Measurements from ENCODE around the gene MRPS23. TPM values are rescaled to one million over a fixed set of nuclear protein-coding genes. Genes with fewer than 3 reads are reported as not detected.

The MRPS23 gene
- total and polyA plus RNA-seq, 2 of the 13 experiments (the other 11 are each of a cell fraction or from before 2014, with no cell fraction given): 63.2 to 181 TPM

DNA sequence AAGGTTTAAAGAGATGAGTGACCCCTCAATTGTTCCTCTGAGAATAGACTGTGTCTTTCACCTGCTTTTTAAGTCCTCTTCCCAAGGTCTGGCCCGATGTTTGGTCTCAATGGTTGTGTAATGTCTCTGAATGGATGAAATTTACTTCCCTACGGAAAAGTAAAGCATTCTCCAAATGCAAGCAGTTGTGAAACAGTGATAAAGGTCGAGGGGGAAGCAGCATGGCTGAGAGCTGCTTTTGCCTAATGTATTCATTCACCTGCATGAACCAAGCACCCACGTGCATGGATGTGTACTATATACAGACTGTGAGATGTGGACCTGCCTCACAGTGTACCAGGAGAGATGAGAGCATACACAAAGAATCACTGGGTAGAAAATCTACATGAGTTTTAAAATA is 11.4 kb downstream of the MRPS23 start (continued):
- TF ChIP-seq, protein P1, sequence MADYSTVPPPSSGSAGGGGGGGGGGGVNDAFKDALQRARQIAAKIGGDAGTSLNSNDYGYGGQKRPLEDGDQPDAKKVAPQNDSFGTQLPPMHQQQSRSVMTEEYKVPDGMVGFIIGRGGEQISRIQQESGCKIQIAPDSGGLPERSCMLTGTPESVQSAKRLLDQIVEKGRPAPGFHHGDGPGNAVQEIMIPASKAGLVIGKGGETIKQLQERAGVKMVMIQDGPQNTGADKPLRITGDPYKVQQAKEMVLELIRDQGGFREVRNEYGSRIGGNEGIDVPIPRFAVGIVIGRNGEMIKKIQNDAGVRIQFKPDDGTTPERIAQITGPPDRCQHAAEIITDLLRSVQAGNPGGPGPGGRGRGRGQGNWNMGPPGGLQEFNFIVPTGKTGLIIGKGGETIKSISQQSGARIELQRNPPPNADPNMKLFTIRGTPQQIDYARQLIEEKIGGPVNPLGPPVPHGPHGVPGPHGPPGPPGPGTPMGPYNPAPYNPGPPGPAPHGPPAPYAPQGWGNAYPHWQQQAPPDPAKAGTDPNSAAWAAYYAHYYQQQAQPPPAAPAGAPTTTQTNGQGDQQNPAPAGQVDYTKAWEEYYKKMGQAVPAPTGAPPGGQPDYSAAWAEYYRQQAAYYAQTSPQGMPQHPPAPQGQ (CRISPR knock-in tag; IDR thresholded peaks at IDR 0.05; ENCODE audit: borderline replicate concordance): no peak
- no peak for TF ChIP-seq TAF15 (IDR thresholded peaks at IDR 0.05; ENCODE audit: low read depth, low read length, poor library complexity, severe bottlenecking)
- peak; percentile 82 for TF ChIP-seq TBX2 (CRISPR knock-in tag; IDR thresholded peaks at IDR 0.05; ENCODE audit: borderline replicate concordance)
- no peak for TF ChIP-seq MLLT10 (CRISPR knock-in tag; IDR thresholded peaks at IDR 0.05)
- TF ChIP-seq, protein P2, sequence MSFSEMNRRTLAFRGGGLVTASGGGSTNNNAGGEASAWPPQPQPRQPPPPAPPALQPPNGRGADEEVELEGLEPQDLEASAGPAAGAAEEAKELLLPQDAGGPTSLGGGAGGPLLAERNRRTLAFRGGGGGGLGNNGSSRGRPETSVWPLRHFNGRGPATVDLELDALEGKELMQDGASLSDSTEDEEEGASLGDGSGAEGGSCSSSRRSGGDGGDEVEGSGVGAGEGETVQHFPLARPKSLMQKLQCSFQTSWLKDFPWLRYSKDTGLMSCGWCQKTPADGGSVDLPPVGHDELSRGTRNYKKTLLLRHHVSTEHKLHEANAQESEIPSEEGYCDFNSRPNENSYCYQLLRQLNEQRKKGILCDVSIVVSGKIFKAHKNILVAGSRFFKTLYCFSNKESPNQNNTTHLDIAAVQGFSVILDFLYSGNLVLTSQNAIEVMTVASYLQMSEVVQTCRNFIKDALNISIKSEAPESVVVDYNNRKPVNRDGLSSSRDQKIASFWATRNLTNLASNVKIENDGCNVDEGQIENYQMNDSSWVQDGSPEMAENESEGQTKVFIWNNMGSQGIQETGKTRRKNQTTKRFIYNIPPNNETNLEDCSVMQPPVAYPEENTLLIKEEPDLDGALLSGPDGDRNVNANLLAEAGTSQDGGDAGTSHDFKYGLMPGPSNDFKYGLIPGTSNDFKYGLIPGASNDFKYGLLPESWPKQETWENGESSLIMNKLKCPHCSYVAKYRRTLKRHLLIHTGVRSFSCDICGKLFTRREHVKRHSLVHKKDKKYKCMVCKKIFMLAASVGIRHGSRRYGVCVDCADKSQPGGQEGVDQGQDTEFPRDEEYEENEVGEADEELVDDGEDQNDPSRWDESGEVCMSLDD (CRISPR knock-in tag; IDR thresholded peaks at IDR 0.05; ENCODE audit: borderline replicate concordance): no peak
- peak; percentile 49; the same call in 1 of the 2 replicates for TF ChIP-seq NAIF1 (CRISPR knock-in tag; IDR thresholded peaks at IDR 0.05; ENCODE audit: borderline replicate concordance)
- TF ChIP-seq NFYB (CRISPR knock-in tag; IDR thresholded peaks at IDR 0.05): no peak
- TF ChIP-seq, protein P3, sequence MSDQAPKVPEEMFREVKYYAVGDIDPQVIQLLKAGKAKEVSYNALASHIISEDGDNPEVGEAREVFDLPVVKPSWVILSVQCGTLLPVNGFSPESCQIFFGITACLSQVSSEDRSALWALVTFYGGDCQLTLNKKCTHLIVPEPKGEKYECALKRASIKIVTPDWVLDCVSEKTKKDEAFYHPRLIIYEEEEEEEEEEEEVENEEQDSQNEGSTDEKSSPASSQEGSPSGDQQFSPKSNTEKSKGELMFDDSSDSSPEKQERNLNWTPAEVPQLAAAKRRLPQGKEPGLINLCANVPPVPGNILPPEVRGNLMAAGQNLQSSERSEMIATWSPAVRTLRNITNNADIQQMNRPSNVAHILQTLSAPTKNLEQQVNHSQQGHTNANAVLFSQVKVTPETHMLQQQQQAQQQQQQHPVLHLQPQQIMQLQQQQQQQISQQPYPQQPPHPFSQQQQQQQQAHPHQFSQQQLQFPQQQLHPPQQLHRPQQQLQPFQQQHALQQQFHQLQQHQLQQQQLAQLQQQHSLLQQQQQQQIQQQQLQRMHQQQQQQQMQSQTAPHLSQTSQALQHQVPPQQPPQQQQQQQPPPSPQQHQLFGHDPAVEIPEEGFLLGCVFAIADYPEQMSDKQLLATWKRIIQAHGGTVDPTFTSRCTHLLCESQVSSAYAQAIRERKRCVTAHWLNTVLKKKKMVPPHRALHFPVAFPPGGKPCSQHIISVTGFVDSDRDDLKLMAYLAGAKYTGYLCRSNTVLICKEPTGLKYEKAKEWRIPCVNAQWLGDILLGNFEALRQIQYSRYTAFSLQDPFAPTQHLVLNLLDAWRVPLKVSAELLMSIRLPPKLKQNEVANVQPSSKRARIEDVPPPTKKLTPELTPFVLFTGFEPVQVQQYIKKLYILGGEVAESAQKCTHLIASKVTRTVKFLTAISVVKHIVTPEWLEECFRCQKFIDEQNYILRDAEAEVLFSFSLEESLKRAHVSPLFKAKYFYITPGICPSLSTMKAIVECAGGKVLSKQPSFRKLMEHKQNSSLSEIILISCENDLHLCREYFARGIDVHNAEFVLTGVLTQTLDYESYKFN (CRISPR knock-in tag; conservative IDR thresholded peaks at IDR 0.05): peak; percentile 94
- TF ChIP-seq, protein P4, sequence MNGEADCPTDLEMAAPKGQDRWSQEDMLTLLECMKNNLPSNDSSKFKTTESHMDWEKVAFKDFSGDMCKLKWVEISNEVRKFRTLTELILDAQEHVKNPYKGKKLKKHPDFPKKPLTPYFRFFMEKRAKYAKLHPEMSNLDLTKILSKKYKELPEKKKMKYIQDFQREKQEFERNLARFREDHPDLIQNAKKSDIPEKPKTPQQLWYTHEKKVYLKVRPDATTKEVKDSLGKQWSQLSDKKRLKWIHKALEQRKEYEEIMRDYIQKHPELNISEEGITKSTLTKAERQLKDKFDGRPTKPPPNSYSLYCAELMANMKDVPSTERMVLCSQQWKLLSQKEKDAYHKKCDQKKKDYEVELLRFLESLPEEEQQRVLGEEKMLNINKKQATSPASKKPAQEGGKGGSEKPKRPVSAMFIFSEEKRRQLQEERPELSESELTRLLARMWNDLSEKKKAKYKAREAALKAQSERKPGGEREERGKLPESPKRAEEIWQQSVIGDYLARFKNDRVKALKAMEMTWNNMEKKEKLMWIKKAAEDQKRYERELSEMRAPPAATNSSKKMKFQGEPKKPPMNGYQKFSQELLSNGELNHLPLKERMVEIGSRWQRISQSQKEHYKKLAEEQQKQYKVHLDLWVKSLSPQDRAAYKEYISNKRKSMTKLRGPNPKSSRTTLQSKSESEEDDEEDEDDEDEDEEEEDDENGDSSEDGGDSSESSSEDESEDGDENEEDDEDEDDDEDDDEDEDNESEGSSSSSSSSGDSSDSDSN (CRISPR knock-in tag; IDR thresholded peaks at IDR 0.05): no peak
- no peak for TF ChIP-seq ZNF841 (CRISPR knock-in tag; IDR thresholded peaks at IDR 0.05; ENCODE audit: borderline replicate concordance)
- TF ChIP-seq MIXL1 (CRISPR knock-in tag; IDR thresholded peaks at IDR 0.05): no peak
- no peak for TF ChIP-seq ATRX (CRISPR knock-in tag; IDR thresholded peaks at IDR 0.05; ENCODE audit: borderline replicate concordance)
- TF ChIP-seq ZNF33A (CRISPR knock-in tag; IDR thresholded peaks at IDR 0.05; ENCODE audit: borderline replicate concordance): no peak
- TF ChIP-seq, protein P5, sequence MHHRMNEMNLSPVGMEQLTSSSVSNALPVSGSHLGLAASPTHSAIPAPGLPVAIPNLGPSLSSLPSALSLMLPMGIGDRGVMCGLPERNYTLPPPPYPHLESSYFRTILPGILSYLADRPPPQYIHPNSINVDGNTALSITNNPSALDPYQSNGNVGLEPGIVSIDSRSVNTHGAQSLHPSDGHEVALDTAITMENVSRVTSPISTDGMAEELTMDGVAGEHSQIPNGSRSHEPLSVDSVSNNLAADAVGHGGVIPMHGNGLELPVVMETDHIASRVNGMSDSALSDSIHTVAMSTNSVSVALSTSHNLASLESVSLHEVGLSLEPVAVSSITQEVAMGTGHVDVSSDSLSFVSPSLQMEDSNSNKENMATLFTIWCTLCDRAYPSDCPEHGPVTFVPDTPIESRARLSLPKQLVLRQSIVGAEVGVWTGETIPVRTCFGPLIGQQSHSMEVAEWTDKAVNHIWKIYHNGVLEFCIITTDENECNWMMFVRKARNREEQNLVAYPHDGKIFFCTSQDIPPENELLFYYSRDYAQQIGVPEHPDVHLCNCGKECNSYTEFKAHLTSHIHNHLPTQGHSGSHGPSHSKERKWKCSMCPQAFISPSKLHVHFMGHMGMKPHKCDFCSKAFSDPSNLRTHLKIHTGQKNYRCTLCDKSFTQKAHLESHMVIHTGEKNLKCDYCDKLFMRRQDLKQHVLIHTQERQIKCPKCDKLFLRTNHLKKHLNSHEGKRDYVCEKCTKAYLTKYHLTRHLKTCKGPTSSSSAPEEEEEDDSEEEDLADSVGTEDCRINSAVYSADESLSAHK (CRISPR knock-in tag; IDR thresholded peaks at IDR 0.05; ENCODE audit: borderline replicate concordance): no peak
- TF ChIP-seq ZBTB38 (CRISPR knock-in tag; IDR thresholded peaks at IDR 0.05): no peak
- peak; percentile 90 for TF ChIP-seq NCOA2 (CRISPR knock-in tag; IDR thresholded peaks at IDR 0.05)

Data from HepG2 (cell line).